SK-N-SH treated with all-trans-retinoic acid at 6 μM for 48 hours (cell line): Measurements from ENCODE around the gene FCF1.

ENCODE experiments used
- ARNTL ChIP-seq: fragments of 450-650 bp; formaldehyde crosslinking; IDR thresholded peaks from 2 replicates; pipeline ENCODE4 v1.5.0; 2020; ENCODE audit warnings: low read depth, mild to moderate bottlenecking, moderate library complexity, borderline replicate concordance
- GLIS3 ChIP-seq: fragments of 250-450 bp; sonication (Bioruptor Pico); IDR thresholded peaks from 2 replicates; pipeline ENCODE4 v1.5.0; 2020; ENCODE audit warnings: mild to moderate bottlenecking, moderate library complexity
- RARB ChIP-seq: fragments of 250-450 bp; sonication (Bioruptor Pico); IDR thresholded peaks from 2 replicates; pipeline ENCODE4 v1.8.0; 2021; ENCODE audit warnings: mild to moderate bottlenecking, moderate library complexity
- ZFP3 ChIP-seq: fragments of 250-450 bp; sonication (Bioruptor Pico); IDR thresholded peaks from 2 replicates; pipeline ENCODE4 v1.5.0; 2020; ENCODE audit warnings: mild to moderate bottlenecking, moderate library complexity
- ZFP30 ChIP-seq: fragments of 450-650 bp; formaldehyde crosslinking; IDR thresholded peaks from 2 replicates; pipeline ENCODE4 v1.5.0; 2022; ENCODE audit warnings: mild to moderate bottlenecking, moderate library complexity
- ZNF565 ChIP-seq: fragments of 450-650 bp; formaldehyde crosslinking; conservative IDR thresholded peaks from 2 replicates; pipeline ENCODE4 v1.5.0; 2020; ENCODE audit warnings: low read depth, mild to moderate bottlenecking, moderate library complexity
- ZNF8 ChIP-seq: fragments of 450-650 bp; formaldehyde crosslinking; IDR thresholded peaks from 2 replicates; pipeline ENCODE4 v1.5.0; 2020; ENCODE audit warnings: mild to moderate bottlenecking, moderate library complexity
- TF ChIP-seq, protein P1 (sequence below): fragments of 250-450 bp; sonication (Bioruptor Pico); IDR thresholded peaks from 2 replicates; pipeline ENCODE4 v1.8.0; 2020; ENCODE audit warnings: mild to moderate bottlenecking, moderate library complexity, borderline replicate concordance
- TF ChIP-seq, protein P2 (sequence below): fragments of 250-450 bp; sonication (Bioruptor Pico); IDR thresholded peaks from 2 replicates; pipeline ENCODE4 v1.8.0; 2021; ENCODE audit warnings: low read depth, mild to moderate bottlenecking, moderate library complexity, borderline replicate concordance
- TF ChIP-seq, protein P3 (sequence below): fragments of 250-450 bp; sonication (Bioruptor Pico); IDR thresholded peaks from 2 replicates; pipeline ENCODE4 v1.5.1; 2020; ENCODE audit warnings: low read depth, mild to moderate bottlenecking, moderate library complexity
- TF ChIP-seq, protein P4 (sequence below): fragments of 250-450 bp; sonication (Bioruptor Pico); IDR thresholded peaks from 2 replicates; pipeline ENCODE4 v1.5.1; 2021; ENCODE audit warnings: mild to moderate bottlenecking, moderate library complexity
- TF ChIP-seq, protein P5 (sequence below): fragments of 250-450 bp; sonication (Bioruptor Pico); IDR thresholded peaks from 2 replicates; pipeline ENCODE4 v1.5.0; 2020; ENCODE audit warnings: mild to moderate bottlenecking, moderate library complexity

DNA sequence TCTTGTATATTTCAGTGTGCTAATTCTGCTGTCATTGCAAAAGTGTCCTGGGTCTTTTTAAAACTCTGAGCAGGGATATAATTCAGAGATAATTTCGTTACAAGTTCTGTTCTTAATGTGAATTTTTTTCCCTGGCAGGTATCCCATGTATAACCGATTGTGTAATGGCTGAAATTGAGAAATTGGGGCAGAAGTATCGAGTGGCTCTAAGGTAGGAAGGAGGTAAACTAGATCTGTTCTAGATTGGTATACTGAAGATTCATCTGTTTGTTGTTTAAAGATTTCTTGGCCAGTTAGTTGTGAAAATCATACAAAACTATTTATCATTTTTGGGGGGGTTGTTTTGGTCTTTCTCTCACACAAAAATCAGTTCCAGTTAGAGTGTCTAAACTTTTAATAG, 10.2 kb downstream of the FCF1 start:
- TF ChIP-seq ARNTL (CRISPR knock-in tag): no peak
- no peak for TF ChIP-seq ZNF565 (CRISPR knock-in tag)
- TF ChIP-seq, protein P1, sequence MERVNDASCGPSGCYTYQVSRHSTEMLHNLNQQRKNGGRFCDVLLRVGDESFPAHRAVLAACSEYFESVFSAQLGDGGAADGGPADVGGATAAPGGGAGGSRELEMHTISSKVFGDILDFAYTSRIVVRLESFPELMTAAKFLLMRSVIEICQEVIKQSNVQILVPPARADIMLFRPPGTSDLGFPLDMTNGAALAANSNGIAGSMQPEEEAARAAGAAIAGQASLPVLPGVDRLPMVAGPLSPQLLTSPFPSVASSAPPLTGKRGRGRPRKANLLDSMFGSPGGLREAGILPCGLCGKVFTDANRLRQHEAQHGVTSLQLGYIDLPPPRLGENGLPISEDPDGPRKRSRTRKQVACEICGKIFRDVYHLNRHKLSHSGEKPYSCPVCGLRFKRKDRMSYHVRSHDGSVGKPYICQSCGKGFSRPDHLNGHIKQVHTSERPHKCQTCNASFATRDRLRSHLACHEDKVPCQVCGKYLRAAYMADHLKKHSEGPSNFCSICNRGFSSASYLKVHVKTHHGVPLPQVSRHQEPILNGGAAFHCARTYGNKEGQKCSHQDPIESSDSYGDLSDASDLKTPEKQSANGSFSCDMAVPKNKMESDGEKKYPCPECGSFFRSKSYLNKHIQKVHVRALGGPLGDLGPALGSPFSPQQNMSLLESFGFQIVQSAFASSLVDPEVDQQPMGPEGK: no peak
- TF ChIP-seq, protein P2, sequence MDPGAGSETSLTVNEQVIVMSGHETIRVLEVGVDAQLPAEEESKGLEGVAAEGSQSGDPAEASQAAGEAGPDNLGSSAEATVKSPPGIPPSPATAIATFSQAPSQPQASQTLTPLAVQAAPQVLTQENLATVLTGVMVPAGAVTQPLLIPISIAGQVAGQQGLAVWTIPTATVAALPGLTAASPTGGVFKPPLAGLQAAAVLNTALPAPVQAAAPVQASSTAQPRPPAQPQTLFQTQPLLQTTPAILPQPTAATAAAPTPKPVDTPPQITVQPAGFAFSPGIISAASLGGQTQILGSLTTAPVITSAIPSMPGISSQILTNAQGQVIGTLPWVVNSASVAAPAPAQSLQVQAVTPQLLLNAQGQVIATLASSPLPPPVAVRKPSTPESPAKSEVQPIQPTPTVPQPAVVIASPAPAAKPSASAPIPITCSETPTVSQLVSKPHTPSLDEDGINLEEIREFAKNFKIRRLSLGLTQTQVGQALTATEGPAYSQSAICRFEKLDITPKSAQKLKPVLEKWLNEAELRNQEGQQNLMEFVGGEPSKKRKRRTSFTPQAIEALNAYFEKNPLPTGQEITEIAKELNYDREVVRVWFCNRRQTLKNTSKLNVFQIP (CRISPR knock-in tag): no peak
- no peak for TF ChIP-seq ZFP3
- TF ChIP-seq ZFP30 (CRISPR knock-in tag): no peak
- TF ChIP-seq ZNF8 (CRISPR knock-in tag): no peak
- TF ChIP-seq, protein P3, sequence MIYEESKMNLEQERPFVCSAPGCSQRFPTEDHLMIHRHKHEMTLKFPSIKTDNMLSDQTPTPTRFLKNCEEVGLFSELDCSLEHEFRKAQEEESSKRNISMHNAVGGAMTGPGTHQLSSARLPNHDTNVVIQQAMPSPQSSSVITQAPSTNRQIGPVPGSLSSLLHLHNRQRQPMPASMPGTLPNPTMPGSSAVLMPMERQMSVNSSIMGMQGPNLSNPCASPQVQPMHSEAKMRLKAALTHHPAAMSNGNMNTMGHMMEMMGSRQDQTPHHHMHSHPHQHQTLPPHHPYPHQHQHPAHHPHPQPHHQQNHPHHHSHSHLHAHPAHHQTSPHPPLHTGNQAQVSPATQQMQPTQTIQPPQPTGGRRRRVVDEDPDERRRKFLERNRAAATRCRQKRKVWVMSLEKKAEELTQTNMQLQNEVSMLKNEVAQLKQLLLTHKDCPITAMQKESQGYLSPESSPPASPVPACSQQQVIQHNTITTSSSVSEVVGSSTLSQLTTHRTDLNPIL (CRISPR knock-in tag): no peak
- no peak for TF ChIP-seq GLIS3 (CRISPR knock-in tag)
- TF ChIP-seq, protein P4, sequence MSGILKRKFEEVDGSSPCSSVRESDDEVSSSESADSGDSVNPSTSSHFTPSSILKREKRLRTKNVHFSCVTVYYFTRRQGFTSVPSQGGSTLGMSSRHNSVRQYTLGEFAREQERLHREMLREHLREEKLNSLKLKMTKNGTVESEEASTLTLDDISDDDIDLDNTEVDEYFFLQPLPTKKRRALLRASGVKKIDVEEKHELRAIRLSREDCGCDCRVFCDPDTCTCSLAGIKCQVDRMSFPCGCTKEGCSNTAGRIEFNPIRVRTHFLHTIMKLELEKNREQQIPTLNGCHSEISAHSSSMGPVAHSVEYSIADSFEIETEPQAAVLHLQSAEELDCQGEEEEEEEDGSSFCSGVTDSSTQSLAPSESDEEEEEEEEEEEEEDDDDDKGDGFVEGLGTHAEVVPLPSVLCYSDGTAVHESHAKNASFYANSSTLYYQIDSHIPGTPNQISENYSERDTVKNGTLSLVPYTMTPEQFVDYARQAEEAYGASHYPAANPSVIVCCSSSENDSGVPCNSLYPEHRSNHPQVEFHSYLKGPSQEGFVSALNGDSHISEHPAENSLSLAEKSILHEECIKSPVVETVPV (CRISPR knock-in tag): no peak
- TF ChIP-seq RARB: no peak
- TF ChIP-seq, protein P5, sequence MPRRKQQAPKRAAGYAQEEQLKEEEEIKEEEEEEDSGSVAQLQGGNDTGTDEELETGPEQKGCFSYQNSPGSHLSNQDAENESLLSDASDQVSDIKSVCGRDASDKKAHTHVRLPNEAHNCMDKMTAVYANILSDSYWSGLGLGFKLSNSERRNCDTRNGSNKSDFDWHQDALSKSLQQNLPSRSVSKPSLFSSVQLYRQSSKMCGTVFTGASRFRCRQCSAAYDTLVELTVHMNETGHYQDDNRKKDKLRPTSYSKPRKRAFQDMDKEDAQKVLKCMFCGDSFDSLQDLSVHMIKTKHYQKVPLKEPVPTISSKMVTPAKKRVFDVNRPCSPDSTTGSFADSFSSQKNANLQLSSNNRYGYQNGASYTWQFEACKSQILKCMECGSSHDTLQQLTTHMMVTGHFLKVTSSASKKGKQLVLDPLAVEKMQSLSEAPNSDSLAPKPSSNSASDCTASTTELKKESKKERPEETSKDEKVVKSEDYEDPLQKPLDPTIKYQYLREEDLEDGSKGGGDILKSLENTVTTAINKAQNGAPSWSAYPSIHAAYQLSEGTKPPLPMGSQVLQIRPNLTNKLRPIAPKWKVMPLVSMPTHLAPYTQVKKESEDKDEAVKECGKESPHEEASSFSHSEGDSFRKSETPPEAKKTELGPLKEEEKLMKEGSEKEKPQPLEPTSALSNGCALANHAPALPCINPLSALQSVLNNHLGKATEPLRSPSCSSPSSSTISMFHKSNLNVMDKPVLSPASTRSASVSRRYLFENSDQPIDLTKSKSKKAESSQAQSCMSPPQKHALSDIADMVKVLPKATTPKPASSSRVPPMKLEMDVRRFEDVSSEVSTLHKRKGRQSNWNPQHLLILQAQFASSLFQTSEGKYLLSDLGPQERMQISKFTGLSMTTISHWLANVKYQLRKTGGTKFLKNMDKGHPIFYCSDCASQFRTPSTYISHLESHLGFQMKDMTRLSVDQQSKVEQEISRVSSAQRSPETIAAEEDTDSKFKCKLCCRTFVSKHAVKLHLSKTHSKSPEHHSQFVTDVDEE (CRISPR knock-in tag): no peak
